IPS DF 6.9 (cell line): ENCODE measurements around the gene HGF.

ENCODE experiments used
- DNase-seq: peaks from one replicate; pipeline ENCODE4 v3.0.0-alpha.2; 2013; ENCODE audit warnings: low read depth, low spot score
- H3K27ac ChIP-seq: one replicate; pipeline ENCODE4 v1.5.1; 2013; ENCODE audit warnings: low read length, control low read depth
- H3K27me3 ChIP-seq: 2 replicates; pipeline ENCODE4 v1.6.1; 2013; ENCODE audit warnings: mild to moderate bottlenecking, low read length; ENCODE audit not compliant: control insufficient read depth, insufficient read depth
- H3K36me3 ChIP-seq: 2 replicates; pipeline ENCODE4 v1.6.1; 2013; ENCODE audit warnings: low read length; ENCODE audit not compliant: control insufficient read depth, insufficient read depth
- H3K4me1 ChIP-seq: 2 replicates; pipeline ENCODE4 v1.6.1; 2013; ENCODE audit warnings: low read length; ENCODE audit not compliant: control insufficient read depth, insufficient read depth
- H3K4me3 ChIP-seq: 2 replicates; pipeline ENCODE4 v1.5.1; 2013; ENCODE audit warnings: mild to moderate bottlenecking, low read length
- H3K9me3 ChIP-seq: 2 replicates; pipeline ENCODE4 v1.6.1; 2013; ENCODE audit warnings: low read length, inconsistent platforms; ENCODE audit not compliant: control insufficient read depth, insufficient read depth
- WGBS: extraction: QIAGEN DNeasy Blood & Tissue Kit; methylation state at CpG from one replicate; pipeline ENCODE4 v1.1.7; 2013; ENCODE audit warnings: mixed read lengths, missing lambda C conversion rate; ENCODE audit not compliant: insufficient read length, insufficient coverage; 5-methylcytosine and 5-hydroxymethylcytosine counted together

The HGF gene

GRCh38 chr7:81721437-81721836 is 48.4 kb downstream of the HGF start:
- no peak overlapping the region for H3K4me3 ChIP-seq
- no peak for DNase-seq
- no CpG with 5 or more reads among the region's 2 CpGs for WGBS

GRCh38 chr7:81719865-81720264 is 50.0 kb downstream of the HGF start:
- Histone ChIP-seq H3K9me3 (no peaks in the 10 kb centered on the region), H3K4me1 (no peaks in the 10 kb centered on the region), H3K27ac (no peak overlapping the region), H3K36me3 (no peaks in the 10 kb centered on the region), H3K4me3 (no peak overlapping the region), H3K27me3 (no peaks in the 10 kb centered on the region)
- no peak for DNase-seq

More at GRCh38 chr7:81721437-81721836, 48.4 kb downstream of the HGF start:
- H3K4me1 ChIP-seq: no peaks in the 10 kb centered on the region
- H3K36me3 ChIP-seq: no peaks in the 10 kb centered on the region
- no peaks in the 10 kb centered on the region for H3K27me3 ChIP-seq
- H3K27ac ChIP-seq: no peak overlapping the region
- no peaks in the 10 kb centered on the region for H3K9me3 ChIP-seq

GRCh38 chr7:81715984-81716588 is 53.8 kb downstream of the HGF start:
- Histone ChIP-seq H3K27ac (no peak overlapping the region), H3K36me3 (no peaks in the 10 kb centered on the region), H3K27me3 (no peaks in the 10 kb centered on the region), H3K4me1 (no peaks in the 10 kb centered on the region), H3K4me3 (no peak overlapping the region), H3K9me3 (no peaks in the 10 kb centered on the region)
- peak; percentile 5 for DNase-seq
- no CpG with 5 or more reads among the region's 5 CpGs for WGBS

DNA sequence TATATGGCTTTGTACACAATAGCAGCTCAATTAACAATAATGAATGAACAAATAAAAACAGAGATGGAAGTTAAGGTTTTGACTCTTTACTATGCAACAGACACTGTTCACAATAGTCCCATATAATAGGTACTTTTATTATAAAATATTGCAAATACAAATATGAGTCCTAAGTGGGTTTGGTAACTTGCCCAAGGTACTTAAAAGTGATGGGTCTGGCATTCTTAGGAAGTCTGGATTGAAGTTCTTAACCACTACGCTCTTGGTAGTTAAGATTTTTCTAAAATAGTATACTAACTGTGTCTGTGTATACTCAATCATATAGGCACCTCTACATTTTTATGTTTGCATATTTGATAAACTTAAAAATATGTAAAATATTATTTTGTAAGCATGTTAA is 55.5 kb downstream of the HGF start:
- WGBS: no CpG with 5 or more reads among the region's 1 CpG
- no peaks in the 10 kb centered on the region for H3K4me1 ChIP-seq
- no peak overlapping the region for H3K4me3 ChIP-seq
- H3K36me3 ChIP-seq: no peaks in the 10 kb centered on the region
- no peak for DNase-seq
- H3K27me3 ChIP-seq: no peaks in the 10 kb centered on the region
- no peaks in the 10 kb centered on the region for H3K9me3 ChIP-seq
- no peak overlapping the region for H3K27ac ChIP-seq

DNA sequence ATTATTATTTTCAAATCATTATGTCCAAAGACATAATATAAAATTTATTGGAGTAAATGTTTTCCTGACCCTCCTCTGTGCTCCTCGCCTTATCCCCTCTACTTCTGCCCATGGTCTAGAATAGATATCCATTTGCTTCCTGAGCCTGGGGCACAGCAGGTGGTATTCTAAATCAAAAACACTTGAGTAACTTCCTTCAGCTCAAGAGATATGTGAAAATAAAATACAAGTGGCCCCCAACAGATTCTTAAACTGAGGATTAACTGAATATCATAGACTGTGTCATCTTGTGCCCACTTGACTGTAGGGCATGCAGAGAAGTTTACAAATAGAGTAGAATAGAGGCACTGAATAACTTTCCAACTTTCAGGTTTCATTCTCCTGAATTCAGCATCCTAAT is 59.1 kb downstream of the HGF start:
- Histone ChIP-seq H3K9me3 (no peaks in the 10 kb centered on the region), H3K4me3 (no peak overlapping the region), H3K4me1 (no peaks in the 10 kb centered on the region), H3K27me3 (no peaks in the 10 kb centered on the region), H3K36me3 (no peaks in the 10 kb centered on the region), H3K27ac (no peak overlapping the region)
- DNase-seq: no peak
- WGBS: no CpG with 5 or more reads among the region's 1 CpG

DNA sequence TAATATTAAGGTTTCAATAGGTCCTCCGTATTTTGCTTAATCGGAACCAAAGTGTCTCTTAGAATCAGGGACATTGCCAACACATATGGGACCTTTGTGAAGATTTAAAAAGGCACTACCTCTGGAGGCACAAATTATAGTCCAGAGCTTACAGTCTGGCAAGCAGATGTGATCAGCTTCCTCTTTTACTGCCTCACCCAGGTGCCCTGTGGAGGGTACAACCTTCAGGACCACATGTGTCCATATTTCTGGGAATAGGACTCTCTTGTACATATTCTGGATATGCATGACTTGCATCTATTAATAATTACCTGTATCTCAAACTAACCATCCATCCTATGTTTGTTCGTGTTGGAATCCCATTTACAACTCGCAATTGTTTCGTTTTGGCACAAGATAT is 60.0 kb downstream of the HGF start:
- H3K27me3 ChIP-seq: no peaks in the 10 kb centered on the region
- DNase-seq: no peak
- H3K27ac ChIP-seq: no peak overlapping the region
- H3K36me3 ChIP-seq: no peaks in the 10 kb centered on the region
- no CpG with 5 or more reads among the region's 5 CpGs for WGBS
- H3K9me3 ChIP-seq: no peaks in the 10 kb centered on the region
- no peaks in the 10 kb centered on the region for H3K4me1 ChIP-seq
- H3K4me3 ChIP-seq: no peak overlapping the region

- H3K4me3 ChIP-seq: no peak overlapping the region
- H3K4me1 ChIP-seq: no peaks in the 10 kb centered on the region
- no peak overlapping the region for H3K27ac ChIP-seq
- H3K9me3 ChIP-seq: no peaks in the 10 kb centered on the region
- no peaks in the 10 kb centered on the region for H3K36me3 ChIP-seq
- no peaks in the 10 kb centered on the region for H3K27me3 ChIP-seq
- no peak for DNase-seq
Measured at GRCh38 chr7:81707966-81708365, 61.9 kb downstream of the HGF start.

GRCh38 chr7:81707196-81707595 is 62.7 kb downstream of the HGF start:
- H3K36me3 ChIP-seq: no peaks in the 10 kb centered on the region
- H3K9me3 ChIP-seq: no peaks in the 10 kb centered on the region
- H3K4me1 ChIP-seq: no peaks in the 10 kb centered on the region
- H3K27ac ChIP-seq: no peak overlapping the region
- no peaks in the 10 kb centered on the region for H3K27me3 ChIP-seq
- no CpG with 5 or more reads among the region's 4 CpGs for WGBS
- DNase-seq: no peak
- H3K4me3 ChIP-seq: no peak overlapping the region

GRCh38 chr7:81705206-81705605 is 64.6 kb downstream of the HGF start:
- no peak for DNase-seq
- no peak overlapping the region for H3K27ac ChIP-seq
- H3K9me3 ChIP-seq: no peaks in the 10 kb centered on the region
- H3K36me3 ChIP-seq: no peaks in the 10 kb centered on the region
- no peaks in the 10 kb centered on the region for H3K27me3 ChIP-seq
- no CpG with 5 or more reads among the region's 2 CpGs for WGBS
- H3K4me3 ChIP-seq: no peak overlapping the region
- no peaks in the 10 kb centered on the region for H3K4me1 ChIP-seq

- DNase-seq: no peak
- Histone ChIP-seq H3K9me3 (no peaks in the 10 kb centered on the region), H3K36me3 (no peaks in the 10 kb centered on the region), H3K27me3 (no peaks in the 10 kb centered on the region), H3K4me1 (no peaks in the 10 kb centered on the region), H3K27ac (no peak overlapping the region), H3K4me3 (no peak overlapping the region)
- WGBS: no CpG with 5 or more reads among the region's 3 CpGs
Measured at GRCh38 chr7:81704595-81704994, 65.3 kb downstream of the HGF start.

GRCh38 chr7:81698965-81699364 is 70.9 kb downstream of the HGF start:
- no peaks in the 10 kb centered on the region for H3K4me1 ChIP-seq
- no peaks in the 10 kb centered on the region for H3K9me3 ChIP-seq
- H3K27ac ChIP-seq: no peak overlapping the region
- DNase-seq: no peak
- H3K4me3 ChIP-seq: no peak overlapping the region
- H3K27me3 ChIP-seq: no peaks in the 10 kb centered on the region
- H3K36me3 ChIP-seq: no peaks in the 10 kb centered on the region
